Peyer's patch (tissue), 4 donors: ENCODE results near the gene CLEC2L. TPM values are rescaled to one million over a fixed set of nuclear protein-coding genes. Genes with fewer than 3 reads are reported as not detected.

Experiments
- DNase-seq, 3 donors: peaks; one replicate each; pipeline ENCODE4 v3.0.0-alpha.2; 2017 to 2019
- H3K27ac ChIP-seq, 4 donors: fragments of 200-600 bp; sonication (generic); one replicate each; pipeline ENCODE4 v1.5.1; 2016 to 2019
- H3K27me3 ChIP-seq, 2 donors: fragments of 200-600 bp; sonication (generic); one replicate each; pipeline ENCODE4 v1.5.1; 2019
- H3K36me3 ChIP-seq, 3 donors: fragments of 200-600 bp; sonication (generic); one replicate each; pipeline ENCODE4 v1.5.1; 2016 to 2019
- H3K4me1 ChIP-seq, 4 donors: fragments of 200-600 bp; sonication (generic); one replicate each; pipeline ENCODE4 v1.5.1; 2016 to 2019
- H3K4me3 ChIP-seq, 4 donors: fragments of 200-600 bp; sonication (generic); 1 replicate in 3 of 4; 2 replicates in 1 of 4; pipeline ENCODE4 v1.5.1; 2016 to 2019; ENCODE audit warnings: mild to moderate bottlenecking in 1 of 4
- H3K9me3 ChIP-seq, 4 donors: fragments of 200-600 bp; sonication (generic); one replicate each; pipeline ENCODE4 v1.5.1; 2016 to 2019; ENCODE audit warnings: mild to moderate bottlenecking in 1 of 4
- CTCF ChIP-seq, 6 experiments: fragments of 450-650 bp in 4 of 6; fragments of 200-600 bp in 2 of 6; sonication (generic) in 1 of 6; IDR thresholded peaks; one replicate each; pipeline ENCODE4 v1.5.1; 2017 to 2019; ENCODE audit warnings: antibody characterized with exemption in 6 of 6, mild to moderate bottlenecking in 3 of 6, moderate library complexity in 1 of 6
- POLR2A ChIP-seq, 2 donors: fragments of 450-650 bp; IDR thresholded peaks; one replicate each; pipeline ENCODE4 v1.5.1; 2017; ENCODE audit warnings: antibody characterized with exemption in 2 of 2, mild to moderate bottlenecking in 2 of 2, moderate library complexity in 2 of 2
- total RNA-seq, 4 donors: library from RNA; depleted of rRNA; stranded (reverse); fragments of >200 nt; gene quantifications; one replicate each; pipeline ENCODE4 v1.1.0, GENCODE V29; 2016

CLEC2L gene
- total RNA-seq, 4 donors from 2014 or later, result not detected

- TF ChIP-seq CTCF (IDR thresholded peaks at IDR 0.05) (no peak), POLR2A (IDR thresholded peaks at IDR 0.05) (no peak)
- DNase-seq, result no peak
- H3K36me3 ChIP-seq, result no peaks in the 10 kb centered on the region
- H3K4me3 ChIP-seq, result no peak overlapping the region
- no peaks in the 10 kb centered on the region for H3K27me3 ChIP-seq
- H3K27ac ChIP-seq, result no peak overlapping the region
- H3K4me1 ChIP-seq, result no peaks in the 10 kb centered on the region
- no peaks in the 10 kb centered on the region for H3K9me3 ChIP-seq
Observed at GRCh38 chr7:139560199-139560598, 36.7 kb downstream of the CLEC2L start.

- TF ChIP-seq POLR2A (IDR thresholded peaks at IDR 0.05) (no peak), CTCF (IDR thresholded peaks at IDR 0.05) (no peak)
- Histone ChIP-seq H3K27ac (no peak overlapping the region), H3K36me3 (no peaks in the 10 kb centered on the region), H3K4me3 (no peak overlapping the region), H3K4me1 (no peaks in the 10 kb centered on the region), H3K27me3 (no peaks in the 10 kb centered on the region), H3K9me3 (no peaks in the 10 kb centered on the region)
- DNase-seq, result peak in 2 of 3 donors; percentile 70 to 80
Observed at GRCh38 chr7:139560678-139561077, 37.2 kb downstream of the CLEC2L start.

- TF ChIP-seq POLR2A (IDR thresholded peaks at IDR 0.05) (no peak), CTCF (IDR thresholded peaks at IDR 0.05) (no peak)
- no peaks in the 10 kb centered on the region for H3K4me1 ChIP-seq
- no peak overlapping the region for H3K27ac ChIP-seq
- H3K27me3 ChIP-seq, result no peaks in the 10 kb centered on the region
- H3K9me3 ChIP-seq, result no peaks in the 10 kb centered on the region
- DNase-seq, result peak in 1 of 3 donors; percentile 34
- no peak overlapping the region for H3K4me3 ChIP-seq
- H3K36me3 ChIP-seq, result peaks cover 0 to under 1% (median 0%) of the 10 kb centered on the region in 3 donors
Observed at GRCh38 chr7:139562491-139562890, 39.0 kb downstream of the CLEC2L start.

GRCh38 chr7:139562961-139563565 lies 39.6 kb downstream of the CLEC2L start:
- Histone ChIP-seq H3K27ac (no peak overlapping the region), H3K36me3 (peaks cover 0 to 4% (median 0%) of the 10 kb centered on the region in 3 donors), H3K27me3 (no peaks in the 10 kb centered on the region), H3K9me3 (no peaks in the 10 kb centered on the region), H3K4me3 (no peak overlapping the region), H3K4me1 (no peaks in the 10 kb centered on the region)
- TF ChIP-seq CTCF (IDR thresholded peaks at IDR 0.05) (no peak), POLR2A (IDR thresholded peaks at IDR 0.05) (no peak)
- peak in 1 of 3 donors; percentile 33 for DNase-seq

GRCh38 chr7:139563856-139564255 lies 40.4 kb downstream of the CLEC2L start:
- Histone ChIP-seq H3K27me3 (no peaks in the 10 kb centered on the region), H3K4me1 (no peaks in the 10 kb centered on the region), H3K36me3 (peaks cover 0 to 4% (median 0%) of the 10 kb centered on the region in 3 donors), H3K4me3 (no peak overlapping the region), H3K9me3 (no peaks in the 10 kb centered on the region), H3K27ac (no peak overlapping the region)
- DNase-seq, result peak in 1 of 3 donors; percentile 21
- TF ChIP-seq POLR2A (IDR thresholded peaks at IDR 0.05) (no peak), CTCF (IDR thresholded peaks at IDR 0.05) (no peak)
